Liver (tissue), 10 donors: ENCODE data around the gene RPL13A. TPM values are rescaled to one million over a fixed set of nuclear protein-coding genes. Genes with fewer than 3 reads are reported as not detected.
A peak's percentile ranks its signal among the peaks of the same experiment; 100 is the strongest.

Experiments used
- DNase-seq: peaks from one replicate; pipeline ENCODE4 v3.0.0-alpha.2; 2017; ENCODE audit warnings: low spot score
- H3K27ac ChIP-seq, 2 donors: one replicate each; pipeline ENCODE4 v1.7.0; 2013; ENCODE audit warnings: inconsistent platforms in 2 of 2, low read length in 2 of 2, control low read depth in 1 of 2, low read depth in 1 of 2, mild to moderate bottlenecking in 1 of 2
- H3K27me3 ChIP-seq, 4 donors: one replicate each; pipeline versions ENCODE4 v1.6.1 to v1.7.0; 2013; ENCODE audit warnings: low read length in 3 of 4, inconsistent platforms in 1 of 4, mild to moderate bottlenecking in 1 of 4, moderate library complexity in 1 of 4; ENCODE audit not compliant: control insufficient read depth in 4 of 4, insufficient read depth in 4 of 4
- H3K36me3 ChIP-seq, 4 donors: one replicate each; pipeline versions ENCODE4 v1.6.1 to v1.7.0; 2013; ENCODE audit warnings: low read length in 3 of 4, mild to moderate bottlenecking in 3 of 4, low read depth in 1 of 4, moderate library complexity in 1 of 4; ENCODE audit not compliant: control insufficient read depth in 4 of 4, insufficient read depth in 3 of 4
- H3K4me1 ChIP-seq, 4 donors: one replicate each; pipeline versions ENCODE4 v1.6.1 to v1.7.0; 2013; ENCODE audit warnings: low read length in 3 of 4, mild to moderate bottlenecking in 3 of 4, moderate library complexity in 1 of 4; ENCODE audit not compliant: control insufficient read depth in 4 of 4, insufficient read depth in 4 of 4
- H3K4me3 ChIP-seq, 3 donors: one replicate each; pipeline versions ENCODE4 v1.6.1 to v1.7.0; 2013; ENCODE audit warnings: low read length in 3 of 3, control low read depth in 1 of 3, low read depth in 1 of 3, mild to moderate bottlenecking in 1 of 3
- H3K9ac ChIP-seq, 2 donors: one replicate each; pipeline ENCODE4 v1.7.0; 2013; ENCODE audit warnings: low read length in 2 of 2, mild to moderate bottlenecking in 2 of 2, moderate library complexity in 2 of 2, control low read depth in 1 of 2, low read depth in 1 of 2
- H3K9me3 ChIP-seq, 4 donors: one replicate each; pipeline versions ENCODE4 v1.6.1 to v1.7.0; 2013; ENCODE audit warnings: low read length in 3 of 4; ENCODE audit not compliant: control insufficient read depth in 4 of 4
- FOXA1 ChIP-seq: IDR thresholded peaks from 2 replicates; pipeline ENCODE4 v1.6.1; 2016; ENCODE audit warnings: antibody characterized with exemption
- GABPA ChIP-seq, 2 donors: IDR thresholded peaks in 1 of 2; conservative IDR thresholded peaks in 1 of 2; 2 replicates each; pipeline ENCODE4 v1.6.1; 2016; ENCODE audit warnings: antibody characterized with exemption in 2 of 2, mild to moderate bottlenecking in 1 of 2, moderate library complexity in 1 of 2
- HNF4G ChIP-seq: IDR thresholded peaks from 2 replicates; pipeline ENCODE4 v1.6.1; 2016; ENCODE audit warnings: antibody characterized with exemption
- JUND ChIP-seq, 2 donors: IDR thresholded peaks; 2 replicates each; pipeline ENCODE4 v1.6.1; 2016; ENCODE audit warnings: antibody characterized with exemption in 2 of 2
- RXRA ChIP-seq, 2 donors: IDR thresholded peaks; 2 replicates each; pipeline ENCODE4 v1.6.1; 2017 to 2018; ENCODE audit warnings: antibody characterized with exemption in 2 of 2, mild to moderate bottlenecking in 1 of 2
- SP1 ChIP-seq: IDR thresholded peaks from 2 replicates; pipeline ENCODE4 v1.6.1; 2018; ENCODE audit warnings: antibody characterized with exemption, mild to moderate bottlenecking
- TAF1 ChIP-seq: conservative IDR thresholded peaks from 2 replicates; pipeline ENCODE4 v1.6.1; 2016; ENCODE audit warnings: antibody characterized with exemption, mild to moderate bottlenecking
- YY1 ChIP-seq: IDR thresholded peaks from 2 replicates; pipeline ENCODE4 v1.6.1; 2016; ENCODE audit warnings: antibody characterized with exemption, mild to moderate bottlenecking
- WGBS: extraction: QIAGEN DNeasy Blood & Tissue Kit; methylation state at CpG from one replicate; pipeline ENCODE4 v1.1.7; 2013; 5-methylcytosine and 5-hydroxymethylcytosine counted together
- polyA plus RNA-seq, 2 donors: library from polyadenylated mRNA; stranded (reverse) in 1 of 2; unstranded in 1 of 2; fragments of 200-250 nt in 1 of 2; fragments of >200 nt in 1 of 2; fragmentation: Nextera tagmentation in 1 of 2; extraction: Ambion mirVana in 1 of 2; gene quantifications; one replicate each; pipeline versions ENCODE4 v1.2.1 to v1.2.3, GENCODE V29; 2013 to 2015
- small RNA-seq: library from RNA; depleted of rRNA; stranded (forward); fragments of <200 nt; gene quantifications from one replicate; pipeline ENCODE3, GENCODE V24; 2014
- total RNA-seq, 2 donors: library from RNA; depleted of rRNA; stranded (reverse); fragments of >200 nt; gene quantifications; one replicate each; pipeline ENCODE4 v1.2.3, GENCODE V29; 2014
- TF ChIP-seq, protein P1 (sequence below): IDR thresholded peaks from 2 replicates; pipeline ENCODE4 v1.6.1; 2016; ENCODE audit warnings: antibody characterized with exemption
- TF ChIP-seq, protein P2 (sequence below): IDR thresholded peaks from 2 replicates; pipeline ENCODE4 v1.6.1; 2016; ENCODE audit warnings: antibody characterized with exemption
- donor health status: healthy.
- donor health status: healthy.
- donor health status: healthy.
- donor health status: healthy.
- donor health status: healthy.

Gene RPL13A
- total and polyA plus RNA-seq, 4 donors = 444 to 1,553 (median 746) TPM

DNA sequence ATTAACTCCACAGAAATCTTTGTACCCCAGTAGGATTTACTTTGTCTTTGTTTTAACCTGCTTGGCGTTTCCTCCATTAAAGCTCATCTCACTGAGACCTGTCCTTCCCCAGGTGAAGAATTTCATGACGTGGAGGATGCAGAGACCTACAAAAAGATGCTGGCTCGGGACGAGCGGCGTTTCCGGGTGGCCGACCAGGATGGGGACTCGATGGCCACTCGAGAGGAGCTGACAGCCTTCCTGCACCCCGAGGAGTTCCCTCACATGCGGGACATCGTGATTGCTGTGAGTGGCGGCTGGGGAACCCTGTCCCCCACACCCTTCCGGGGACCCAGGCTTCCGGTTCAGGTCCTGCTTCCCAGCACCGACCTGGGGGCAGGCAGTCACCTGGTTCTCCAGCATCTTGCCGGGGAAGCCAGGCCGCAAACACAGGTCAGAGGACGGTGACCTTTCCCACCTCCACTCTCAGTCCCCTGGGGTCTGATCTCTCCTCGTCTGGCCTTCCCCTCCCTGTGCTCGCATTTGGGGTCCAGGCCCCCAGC lies 49.6 kb downstream of the RPL13A start:
- Histone ChIP-seq H3K27ac (no peak overlapping the region), H3K9me3 (no peaks in the 10 kb centered on the region), H3K4me3 (no peak overlapping the region), H3K9ac (no peak overlapping the region), H3K36me3 (peaks cover 13 to 43% (median 30%) of the 10 kb centered on the region in 4 donors), H3K27me3 (no peaks in the 10 kb centered on the region), H3K4me1 (peaks cover 0 to 3% (median 0%) of the 10 kb centered on the region in 4 donors)
- 90% methylated on average over 22 of the region's 22 CpGs for WGBS
- TF ChIP-seq JUND (IDR thresholded peaks at IDR 0.05) (no peak), HNF4G (no peak), RXRA (IDR thresholded peaks at IDR 0.05) (no peak), GABPA (IDR thresholded peaks at IDR 0.05 in 1 of 2, conservative IDR thresholded peaks at IDR 0.05 in 1 of 2) (no peak), SP1 (no peak), TAF1 (no peak)
- TF ChIP-seq, protein P1, sequence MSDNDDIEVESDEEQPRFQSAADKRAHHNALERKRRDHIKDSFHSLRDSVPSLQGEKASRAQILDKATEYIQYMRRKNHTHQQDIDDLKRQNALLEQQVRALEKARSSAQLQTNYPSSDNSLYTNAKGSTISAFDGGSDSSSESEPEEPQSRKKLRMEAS = no peak
- TF ChIP-seq, protein P2, sequence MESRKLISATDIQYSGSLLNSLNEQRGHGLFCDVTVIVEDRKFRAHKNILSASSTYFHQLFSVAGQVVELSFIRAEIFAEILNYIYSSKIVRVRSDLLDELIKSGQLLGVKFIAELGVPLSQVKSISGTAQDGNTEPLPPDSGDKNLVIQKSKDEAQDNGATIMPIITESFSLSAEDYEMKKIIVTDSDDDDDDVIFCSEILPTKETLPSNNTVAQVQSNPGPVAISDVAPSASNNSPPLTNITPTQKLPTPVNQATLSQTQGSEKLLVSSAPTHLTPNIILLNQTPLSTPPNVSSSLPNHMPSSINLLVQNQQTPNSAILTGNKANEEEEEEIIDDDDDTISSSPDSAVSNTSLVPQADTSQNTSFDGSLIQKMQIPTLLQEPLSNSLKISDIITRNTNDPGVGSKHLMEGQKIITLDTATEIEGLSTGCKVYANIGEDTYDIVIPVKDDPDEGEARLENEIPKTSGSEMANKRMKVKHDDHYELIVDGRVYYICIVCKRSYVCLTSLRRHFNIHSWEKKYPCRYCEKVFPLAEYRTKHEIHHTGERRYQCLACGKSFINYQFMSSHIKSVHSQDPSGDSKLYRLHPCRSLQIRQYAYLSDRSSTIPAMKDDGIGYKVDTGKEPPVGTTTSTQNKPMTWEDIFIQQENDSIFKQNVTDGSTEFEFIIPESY = no peak
- DNase-seq = no peak

DNA sequence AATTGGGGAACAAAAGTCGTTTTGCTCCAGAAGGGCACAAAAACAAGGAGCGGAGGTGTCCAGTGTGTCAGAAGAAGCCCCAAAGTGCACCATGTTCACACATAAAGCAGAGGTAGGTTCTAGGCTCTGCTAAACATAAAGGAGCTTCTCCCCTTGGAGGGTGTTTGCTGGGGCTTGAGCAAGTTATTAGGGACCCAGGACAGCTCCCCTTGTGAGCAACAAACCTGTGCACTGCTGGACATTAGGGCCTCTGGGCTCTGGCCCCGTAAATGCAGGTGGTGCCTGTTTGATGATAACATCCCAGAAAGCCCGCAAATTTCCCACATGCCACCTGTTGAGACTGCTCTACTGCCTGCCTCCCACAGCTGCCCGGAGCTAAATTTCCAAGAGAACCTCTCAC lies 51.2 kb downstream of the RPL13A start:
- no peak overlapping the region for H3K9ac ChIP-seq
- no peak overlapping the region for H3K27ac ChIP-seq
- H3K4me1 ChIP-seq = peaks cover 0 to 2% (median 0%) of the 10 kb centered on the region in 4 donors
- no peak overlapping the region for H3K4me3 ChIP-seq
- H3K9me3 ChIP-seq = no peaks in the 10 kb centered on the region
- 78% methylated on average over 5 of the region's 5 CpGs for WGBS
- DNase-seq = no peak
- no peaks in the 10 kb centered on the region for H3K27me3 ChIP-seq
- peaks cover 20 to 46% (median 31%) of the 10 kb centered on the region in 4 donors for H3K36me3 ChIP-seq
- TF ChIP-seq, protein P2 = no peak
- no peak for TF ChIP-seq RXRA (IDR thresholded peaks at IDR 0.05)

DNA sequence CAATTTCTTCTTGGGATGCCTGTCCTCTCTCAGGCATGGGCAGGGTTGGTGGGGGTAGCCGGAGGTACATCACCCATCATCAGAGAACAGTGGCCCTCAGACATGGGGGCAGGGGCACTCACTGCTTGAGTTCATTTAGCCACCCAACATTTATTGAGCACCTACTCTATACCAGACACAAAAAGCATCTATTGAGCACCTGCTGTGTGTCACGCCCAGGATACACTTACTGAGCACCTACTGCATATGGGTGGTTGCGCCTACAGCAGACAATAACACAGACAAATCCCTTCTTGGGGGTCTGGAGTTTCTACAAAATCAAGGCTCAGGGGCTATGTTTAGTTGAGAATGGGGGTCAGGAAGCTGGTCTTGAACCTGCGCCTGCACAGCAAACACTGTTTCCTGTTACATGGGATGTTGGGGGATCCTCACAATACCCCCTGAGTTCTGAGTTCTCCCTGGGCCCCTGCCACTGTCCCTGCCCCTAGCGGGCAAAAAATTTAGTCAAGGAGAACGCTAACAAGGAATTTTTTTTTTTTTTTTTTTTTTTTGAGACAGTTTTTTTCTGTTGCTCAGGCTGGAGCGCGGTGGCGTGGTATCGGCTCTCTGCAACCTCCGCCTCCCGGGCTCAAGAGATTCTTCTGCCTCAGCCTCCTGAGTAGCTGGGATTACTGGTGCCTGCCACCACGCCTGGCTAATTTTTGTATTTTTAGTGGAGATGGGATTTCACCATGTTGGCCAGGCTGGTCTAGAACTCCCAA lies 52.0 kb downstream of the RPL13A start:
- H3K36me3 ChIP-seq = peaks cover 18 to 45% (median 30%) of the 10 kb centered on the region in 4 donors
- no peaks in the 10 kb centered on the region for H3K27me3 ChIP-seq
- no peak for DNase-seq
- TF ChIP-seq SP1 (no peak), FOXA1 (no peak), YY1 (no peak)
- TF ChIP-seq, protein P1 = no peak
- WGBS = 98% methylated on average over 13 of the region's 13 CpGs
- no peak overlapping the region for H3K9ac ChIP-seq
- H3K4me3 ChIP-seq = no peak overlapping the region
- H3K9me3 ChIP-seq = no peaks in the 10 kb centered on the region
- H3K4me1 ChIP-seq = no peaks in the 10 kb centered on the region
- no peak overlapping the region for H3K27ac ChIP-seq

Small RNA genes lying within 50 kb of the gene (small RNA-seq; reads per million reads assigned to genes)
- gene COX6CP7 = not detected
- 11.5 reads per million, percentile 95 among the genes with 10 or more reads in this experiment for gene MIR150
- gene SNORD32A = not detected
- gene SNORD33 = not detected
- not detected for gene SNORD34
- gene SNORD35A = not detected
- not detected for gene SNORD35B

Other genes with a start within 250 kb of the RPL13A start
- gene SLC6A16, start 162.4 kb upstream of the RPL13A start, total RNA-seq = 1 to 10 TPM in 1 of 2 donors, under 1 TPM in 1; 0.19 to 1.2 TPM
- gene SLC6A16, start 162.4 kb upstream of the RPL13A start, polyA plus RNA-seq = 1 to 10 TPM; 1.8 to 2.7 TPM
- 1 to 10 TPM; 2.9 to 9.6 TPM for gene CD37, start 152.2 kb upstream of the RPL13A start, total RNA-seq
- gene CD37, start 152.2 kb upstream of the RPL13A start, polyA plus RNA-seq = 1 to 10 TPM; 3.7 to 4.1 TPM
- 1 to 10 TPM; 3.3 to 8.1 TPM for gene TEAD2, start 125.2 kb upstream of the RPL13A start, total RNA-seq
- gene TEAD2, start 125.2 kb upstream of the RPL13A start, polyA plus RNA-seq = 1 to 10 TPM; 3.6 to 5.2 TPM
- gene DKKL1, start 123.7 kb upstream of the RPL13A start, total RNA-seq = under 1 TPM in 1 of 2 donors, not detected in 1; 0.14 TPM
- gene DKKL1, start 123.7 kb upstream of the RPL13A start, polyA plus RNA-seq = under 1 TPM in 1 of 2 donors, not detected in 1; 0.16 TPM
- not detected for gene KASH5, start 99.4 kb upstream of the RPL13A start, total RNA-seq
- gene KASH5, start 99.4 kb upstream of the RPL13A start, polyA plus RNA-seq = not detected
- gene PTH2, start 64.2 kb upstream of the RPL13A start, total RNA-seq = not detected
- gene PTH2, start 64.2 kb upstream of the RPL13A start, polyA plus RNA-seq = not detected
- gene GFY, start 62.2 kb upstream of the RPL13A start, total RNA-seq = not detected
- not detected for gene GFY, start 62.2 kb upstream of the RPL13A start, polyA plus RNA-seq
- gene SLC17A7, start 46.1 kb upstream of the RPL13A start, total RNA-seq = under 1 TPM in 1 of 2 donors, not detected in 1; 0.08 TPM
- gene SLC17A7, start 46.1 kb upstream of the RPL13A start, polyA plus RNA-seq = under 1 TPM in 1 of 2 donors, not detected in 1; 0.06 TPM
- gene PIH1D1, start 35.8 kb upstream of the RPL13A start, total RNA-seq = 10 to 100 TPM; 48.6 to 59.4 TPM
- gene PIH1D1, start 35.8 kb upstream of the RPL13A start, polyA plus RNA-seq = 10 to 100 TPM; 41.4 to 45.8 TPM
- 10 to 100 TPM; 21.3 to 35.8 TPM for gene ALDH16A1, start 34.4 kb upstream of the RPL13A start, total RNA-seq
- gene ALDH16A1, start 34.4 kb upstream of the RPL13A start, polyA plus RNA-seq = 10 to 100 TPM in 1 of 2 donors, 1 to 10 TPM in 1; 5.2 to 21.8 TPM
- gene FLT3LG, start 13.4 kb upstream of the RPL13A start, total RNA-seq = 1 to 10 TPM in 1 of 2 donors, under 1 TPM in 1; 0.65 to 1.8 TPM
- 1 to 10 TPM; 2.5 to 4.3 TPM for gene FLT3LG, start 13.4 kb upstream of the RPL13A start, polyA plus RNA-seq
- gene RPS11, start 8.8 kb downstream of the RPL13A start, total RNA-seq = 1,000 to 10,000 TPM in 1 of 2 donors, 100 to 1,000 TPM in 1; 985 to 1,212 TPM
- gene RPS11, start 8.8 kb downstream of the RPL13A start, polyA plus RNA-seq = 1,000 to 10,000 TPM in 1 of 2 donors, 100 to 1,000 TPM in 1; 514 to 1,329 TPM
- gene FCGRT, start 25.1 kb downstream of the RPL13A start, total RNA-seq = 100 to 1,000 TPM; 123 to 146 TPM
- gene FCGRT, start 25.1 kb downstream of the RPL13A start, polyA plus RNA-seq = 100 to 1,000 TPM; 237 TPM
- gene RCN3, start 40.4 kb downstream of the RPL13A start, total RNA-seq = 1 to 10 TPM; 4.9 to 9.8 TPM
- 1 to 10 TPM; 5.8 to 8.2 TPM for gene RCN3, start 40.4 kb downstream of the RPL13A start, polyA plus RNA-seq
- gene NOSIP, start 92.9 kb downstream of the RPL13A start, total RNA-seq = 10 to 100 TPM; 19.3 to 33.3 TPM
- gene NOSIP, start 92.9 kb downstream of the RPL13A start, polyA plus RNA-seq = 10 to 100 TPM; 27.7 to 45.2 TPM
- 1 to 10 TPM; 1.1 to 1.4 TPM for gene PRRG2, start 93.7 kb downstream of the RPL13A start, total RNA-seq
- gene PRRG2, start 93.7 kb downstream of the RPL13A start, polyA plus RNA-seq = 1 to 10 TPM; 2.8 TPM
- 1 to 10 TPM; 2.8 TPM for gene PRR12, start 103.6 kb downstream of the RPL13A start, total RNA-seq
- gene PRR12, start 103.6 kb downstream of the RPL13A start, polyA plus RNA-seq = 1 to 10 TPM in 1 of 2 donors, under 1 TPM in 1; 0.86 to 3.5 TPM
- gene RRAS, start 152.5 kb downstream of the RPL13A start, total RNA-seq = 1 to 10 TPM; 4.1 to 5.7 TPM
- gene RRAS, start 152.5 kb downstream of the RPL13A start, polyA plus RNA-seq = 10 to 100 TPM; 16.5 to 18.5 TPM
- 10 to 100 TPM in 1 of 2 donors, 1 to 10 TPM in 1; 9.2 to 10.6 TPM for gene SCAF1, start 154.6 kb downstream of the RPL13A start, total RNA-seq
- 10 to 100 TPM in 1 of 2 donors, 1 to 10 TPM in 1; 4.6 to 17.6 TPM for gene SCAF1, start 154.6 kb downstream of the RPL13A start, polyA plus RNA-seq
- gene IRF3, start 178.2 kb downstream of the RPL13A start, total RNA-seq = 10 to 100 TPM; 24.4 to 31.7 TPM
- 10 to 100 TPM; 18.2 to 33.6 TPM for gene IRF3, start 178.2 kb downstream of the RPL13A start, polyA plus RNA-seq
- gene BCL2L12, start 178.3 kb downstream of the RPL13A start, total RNA-seq = 1 to 10 TPM; 1.6 to 6.3 TPM
- 10 to 100 TPM in 1 of 2 donors, 1 to 10 TPM in 1; 7.2 to 15.7 TPM for gene BCL2L12, start 178.3 kb downstream of the RPL13A start, polyA plus RNA-seq
- 10 to 100 TPM; 61.6 to 67.2 TPM for gene PRMT1, start 189.7 kb downstream of the RPL13A start, total RNA-seq
- gene PRMT1, start 189.7 kb downstream of the RPL13A start, polyA plus RNA-seq = 10 to 100 TPM; 35.1 to 46.0 TPM
- gene ADM5, start 202.0 kb downstream of the RPL13A start, total RNA-seq = under 1 TPM; 0.28 to 0.84 TPM
- gene ADM5, start 202.0 kb downstream of the RPL13A start, polyA plus RNA-seq = under 1 TPM; 0.11 to 0.23 TPM
- under 1 TPM; 0.37 to 0.50 TPM for gene CPT1C, start 203.5 kb downstream of the RPL13A start, total RNA-seq
- under 1 TPM; 0.67 to 0.75 TPM for gene CPT1C, start 203.5 kb downstream of the RPL13A start, polyA plus RNA-seq